Breast epithelium (tissue), 4 donors: ENCODE measurements around the gene TCHP. TPM values are rescaled to one million over a fixed set of nuclear protein-coding genes. Genes with fewer than 3 reads are reported as not detected.

Source experiments
- DNase-seq, 2 donors: peaks; one replicate each; pipeline ENCODE4 v3.0.0-alpha.2; 2019; ENCODE audit warnings: low spot score in 2 of 2
- H3K27ac ChIP-seq, 2 donors: fragments of 200-600 bp; sonication (generic) in 1 of 2; one replicate each; pipeline ENCODE4 v1.5.1; 2016 to 2019; ENCODE audit warnings: mild to moderate bottlenecking in 1 of 2
- H3K27me3 ChIP-seq, 2 donors: fragments of 200-600 bp; sonication (generic) in 1 of 2; one replicate each; pipeline versions ENCODE4 v1.5.1 to v1.6.0; 2017 to 2019; ENCODE audit warnings: control low read depth in 1 of 2, mild to moderate bottlenecking in 1 of 2
- H3K36me3 ChIP-seq: fragments of 200-600 bp; one replicate; pipeline ENCODE4 v1.5.1; 2019
- H3K4me1 ChIP-seq, 2 donors: fragments of 200-600 bp; sonication (generic); one replicate each; pipeline ENCODE4 v1.5.1; 2016 to 2019; ENCODE audit warnings: control low read depth in 1 of 2
- H3K4me3 ChIP-seq, 3 donors: fragments of 200-600 bp; sonication (generic); 1 replicate in 2 of 3; 2 replicates in 1 of 3; pipeline ENCODE4 v1.5.1; 2016 to 2019; ENCODE audit warnings: mild to moderate bottlenecking in 3 of 3, moderate library complexity in 2 of 3
- H3K9me3 ChIP-seq, 2 donors: fragments of 200-600 bp; sonication (generic) in 1 of 2; one replicate each; pipeline ENCODE4 v1.5.1; 2016 to 2019; ENCODE audit warnings: control low read depth in 1 of 2
- POLR2A ChIP-seq: fragments of 450-650 bp; IDR thresholded peaks from one replicate; pipeline ENCODE4 v1.6.1; 2016; ENCODE audit warnings: antibody characterized with exemption, mild to moderate bottlenecking, moderate library complexity
- POLR2AphosphoS5 ChIP-seq, 3 donors: sonication (generic); formaldehyde crosslinking; IDR thresholded peaks; one replicate each; pipeline ENCODE4 v1.6.1; 2017; ENCODE audit warnings: antibody characterized with exemption in 3 of 3
- intact Hi-C: fragments of 100-400 bp; cut with DNase I; formaldehyde crosslinking; loops from one replicate; pipeline ENCODE4 v1.15.1; 2023; ENCODE audit warnings: low total_unique reads
- total RNA-seq, 3 donors: library from RNA; depleted of rRNA; stranded (reverse); fragments of >200 nt; gene quantifications; one replicate each; pipeline ENCODE4 v1.1.0, GENCODE V29; 2016
- TF ChIP-seq, protein P1 (sequence below), 3 donors: fragments of 450-650 bp; IDR thresholded peaks; one replicate each; pipeline ENCODE4 v1.5.1; 2016 to 2017; ENCODE audit warnings: antibody characterized with exemption in 3 of 3, mild to moderate bottlenecking in 3 of 3, moderate library complexity in 3 of 3

TCHP gene
- total RNA-seq, 3 donors from 2014 or later: 10.2 to 20.0 (median 18.6) TPM

DNA sequence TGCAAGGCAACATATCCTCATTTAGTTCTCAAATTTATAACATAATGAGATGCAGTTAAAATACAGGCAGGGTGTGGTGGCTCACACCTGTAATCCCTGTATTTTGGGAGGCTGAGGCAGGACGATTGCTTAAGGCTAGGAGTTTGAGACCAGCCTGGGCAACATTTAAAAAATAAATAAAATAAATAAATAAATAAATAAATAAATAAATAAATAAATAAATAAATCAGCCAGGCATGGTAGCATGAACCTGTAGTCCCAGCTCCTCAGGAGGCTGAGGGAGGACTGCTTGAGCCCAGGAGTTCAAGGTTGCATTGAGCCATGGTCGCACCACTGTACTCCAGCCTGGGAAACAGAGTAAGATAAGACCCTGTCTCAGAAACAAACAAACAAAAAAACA, 39.4 kb downstream of the TCHP start:
- H3K4me1 ChIP-seq: no peaks in the 10 kb centered on the region
- TF ChIP-seq, protein P1, sequence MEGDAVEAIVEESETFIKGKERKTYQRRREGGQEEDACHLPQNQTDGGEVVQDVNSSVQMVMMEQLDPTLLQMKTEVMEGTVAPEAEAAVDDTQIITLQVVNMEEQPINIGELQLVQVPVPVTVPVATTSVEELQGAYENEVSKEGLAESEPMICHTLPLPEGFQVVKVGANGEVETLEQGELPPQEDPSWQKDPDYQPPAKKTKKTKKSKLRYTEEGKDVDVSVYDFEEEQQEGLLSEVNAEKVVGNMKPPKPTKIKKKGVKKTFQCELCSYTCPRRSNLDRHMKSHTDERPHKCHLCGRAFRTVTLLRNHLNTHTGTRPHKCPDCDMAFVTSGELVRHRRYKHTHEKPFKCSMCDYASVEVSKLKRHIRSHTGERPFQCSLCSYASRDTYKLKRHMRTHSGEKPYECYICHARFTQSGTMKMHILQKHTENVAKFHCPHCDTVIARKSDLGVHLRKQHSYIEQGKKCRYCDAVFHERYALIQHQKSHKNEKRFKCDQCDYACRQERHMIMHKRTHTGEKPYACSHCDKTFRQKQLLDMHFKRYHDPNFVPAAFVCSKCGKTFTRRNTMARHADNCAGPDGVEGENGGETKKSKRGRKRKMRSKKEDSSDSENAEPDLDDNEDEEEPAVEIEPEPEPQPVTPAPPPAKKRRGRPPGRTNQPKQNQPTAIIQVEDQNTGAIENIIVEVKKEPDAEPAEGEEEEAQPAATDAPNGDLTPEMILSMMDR (IDR thresholded peaks at IDR 0.05): no peak
- no peak for TF ChIP-seq POLR2AphosphoS5 (IDR thresholded peaks at IDR 0.05)
- TF ChIP-seq POLR2A: no peak
- H3K27ac ChIP-seq: no peak overlapping the region
- no peak overlapping the region for H3K4me3 ChIP-seq
- H3K36me3 ChIP-seq: no peaks in the 10 kb centered on the region
- H3K27me3 ChIP-seq: no peaks in the 10 kb centered on the region
- H3K9me3 ChIP-seq: no peaks in the 10 kb centered on the region
- intact Hi-C loops: no loop called here
- DNase-seq: no peak

DNA sequence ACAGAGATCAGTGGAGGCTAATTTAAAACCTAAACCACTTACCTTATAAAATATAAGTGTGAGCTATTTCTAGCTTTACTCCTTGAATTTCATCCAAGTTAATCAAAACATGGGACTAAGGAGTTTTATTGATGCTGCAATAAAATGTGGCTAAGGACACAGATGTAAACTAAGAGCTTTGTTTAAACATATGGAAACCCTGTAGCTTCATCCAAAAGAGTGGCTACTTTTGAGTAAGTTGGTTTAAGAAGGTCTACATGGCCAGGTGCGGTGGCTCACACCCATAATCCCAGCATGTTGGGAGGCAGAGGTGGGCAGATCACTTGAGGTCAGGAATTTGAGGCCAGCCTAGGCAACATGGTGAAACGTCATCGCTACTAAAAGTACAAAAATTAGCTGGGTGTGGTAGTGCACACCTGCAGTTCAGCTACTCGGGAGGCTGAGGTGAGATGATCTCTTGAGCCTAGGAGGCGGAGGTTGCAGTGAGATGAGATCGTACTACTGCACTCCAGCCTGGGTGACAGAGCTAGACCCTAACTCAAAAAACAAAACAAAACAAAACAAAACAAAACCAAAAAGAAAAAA, 40.4 kb downstream of the TCHP start:
- H3K4me3 ChIP-seq: no peak overlapping the region
- intact Hi-C loops: no loop called here
- H3K4me1 ChIP-seq: no peaks in the 10 kb centered on the region
- no peaks in the 10 kb centered on the region for H3K36me3 ChIP-seq
- H3K9me3 ChIP-seq: no peaks in the 10 kb centered on the region
- DNase-seq: no peak
- TF ChIP-seq POLR2AphosphoS5 (IDR thresholded peaks at IDR 0.05) (no peak), POLR2A (no peak)
- TF ChIP-seq, protein P1 (IDR thresholded peaks at IDR 0.05): no peak
- H3K27me3 ChIP-seq: no peaks in the 10 kb centered on the region
- no peak overlapping the region for H3K27ac ChIP-seq

GRCh38 chr12:109943811-109944210, 43.7 kb downstream of the TCHP start:
- Histone ChIP-seq H3K4me1 (no peaks in the 10 kb centered on the region), H3K36me3 (no peaks in the 10 kb centered on the region), H3K4me3 (no peak overlapping the region), H3K27ac (no peak overlapping the region), H3K27me3 (no peaks in the 10 kb centered on the region), H3K9me3 (no peaks in the 10 kb centered on the region)
- intact Hi-C loops: no loop called here
- DNase-seq: no peak
- TF ChIP-seq POLR2AphosphoS5 (IDR thresholded peaks at IDR 0.05): no peak

- no peak overlapping the region for H3K4me3 ChIP-seq
- TF ChIP-seq POLR2AphosphoS5 (IDR thresholded peaks at IDR 0.05): no peak
- TF ChIP-seq, protein P1 (IDR thresholded peaks at IDR 0.05): no peak
- TF ChIP-seq POLR2A: no peak
- no peaks in the 10 kb centered on the region for H3K9me3 ChIP-seq
- no peak overlapping the region for H3K27ac ChIP-seq
- H3K36me3 ChIP-seq: no peaks in the 10 kb centered on the region
- intact Hi-C loops: no loop called here
- no peaks in the 10 kb centered on the region for H3K4me1 ChIP-seq
- DNase-seq: no peak
- no peaks in the 10 kb centered on the region for H3K27me3 ChIP-seq
Measured at GRCh38 chr12:109944561-109945359, 44.7 kb downstream of the TCHP start.

DNA sequence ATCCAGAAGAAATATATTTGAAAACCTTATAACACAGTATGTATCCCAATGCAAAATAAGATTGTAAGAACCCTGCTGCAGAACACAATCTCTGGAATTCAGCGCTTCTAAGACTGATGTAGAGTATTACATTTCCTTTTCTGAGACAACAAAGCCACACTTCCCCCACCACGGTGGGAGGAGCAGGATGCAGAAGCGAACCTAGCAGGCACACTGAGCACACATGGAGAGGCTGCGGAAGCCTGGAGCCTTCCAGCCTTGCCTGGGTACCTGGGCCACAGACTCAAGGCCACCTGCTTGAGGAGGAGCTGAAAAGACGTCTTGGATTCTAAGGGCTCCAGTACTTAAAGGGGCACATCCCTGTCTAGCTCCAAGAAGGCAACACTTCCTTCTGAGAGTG, 46.4 kb downstream of the TCHP start:
- Histone ChIP-seq H3K27ac (peak overlapping the region in 1 of 2 donors; percentile 45), H3K9me3 (no peaks in the 10 kb centered on the region), H3K4me3 (no peak overlapping the region), H3K27me3 (no peaks in the 10 kb centered on the region), H3K36me3 (no peaks in the 10 kb centered on the region), H3K4me1 (no peaks in the 10 kb centered on the region)
- intact Hi-C loops: no loop called here
- DNase-seq: no peak
- TF ChIP-seq POLR2A: no peak
- no peak for TF ChIP-seq POLR2AphosphoS5 (IDR thresholded peaks at IDR 0.05)
- TF ChIP-seq, protein P1 (IDR thresholded peaks at IDR 0.05): no peak
